GM18868 (cell line): ENCODE data around the gene APBA2.

Source experiments
- ATAC-seq: cut with Tn5 transposase; IDR thresholded peaks from one replicate; pipeline ENCODE4 v1.9.1; 2021; ENCODE audit warnings: mild to moderate bottlenecking, moderate library complexity; ENCODE audit not compliant: unreplicated experiment

APBA2 gene

DNA sequence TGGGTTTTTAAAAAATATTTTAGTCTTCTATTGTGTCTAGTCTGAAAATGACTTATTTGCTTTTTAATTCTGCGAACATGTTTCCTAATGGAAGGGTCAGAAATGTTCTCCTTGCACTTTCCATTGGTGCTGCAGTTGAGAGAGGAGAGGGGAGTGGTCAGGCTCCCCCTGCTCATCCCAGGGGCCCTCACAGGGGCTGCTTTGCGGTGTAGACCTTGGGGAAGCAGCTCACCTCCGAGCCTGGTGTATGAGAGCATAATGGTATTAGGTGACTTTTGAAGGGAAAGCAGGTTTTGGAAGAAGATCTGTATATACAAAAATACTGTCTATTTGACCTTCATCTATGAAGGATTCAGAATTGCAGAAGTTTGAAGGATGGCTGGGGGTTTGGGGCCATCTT lies 28.3 kb downstream of the APBA2 start:
- no peak for ATAC-seq

DNA sequence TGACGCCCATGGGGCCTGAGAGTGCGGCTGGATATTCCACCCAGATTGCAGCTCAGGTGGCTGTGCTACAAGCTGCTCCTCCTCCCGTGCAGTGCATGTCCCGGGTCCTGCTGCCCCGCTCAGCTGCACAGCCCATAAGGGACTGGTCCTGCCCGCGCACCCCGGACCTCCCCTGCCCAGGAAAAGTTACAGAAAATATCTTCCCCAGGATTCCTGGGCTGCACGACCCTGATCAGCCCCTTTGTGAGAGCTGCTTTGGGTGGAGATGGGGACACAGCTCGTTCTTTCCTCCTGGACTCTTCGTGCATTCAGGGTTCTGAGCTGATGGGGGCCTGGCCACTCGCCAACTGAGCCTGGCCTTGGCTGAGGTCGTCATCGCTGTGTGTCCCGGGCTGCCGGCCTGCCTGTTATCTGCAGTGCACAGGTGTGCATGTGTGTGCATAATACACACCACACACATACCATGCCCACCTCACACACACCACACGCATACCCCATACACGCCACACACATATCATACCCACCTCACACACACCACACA lies 28.8 kb downstream of the APBA2 start:
- ATAC-seq = no peak

GRCh38 chr15:28915041-28915810 lies 29.5 kb downstream of the APBA2 start:
- no peak for ATAC-seq

DNA sequence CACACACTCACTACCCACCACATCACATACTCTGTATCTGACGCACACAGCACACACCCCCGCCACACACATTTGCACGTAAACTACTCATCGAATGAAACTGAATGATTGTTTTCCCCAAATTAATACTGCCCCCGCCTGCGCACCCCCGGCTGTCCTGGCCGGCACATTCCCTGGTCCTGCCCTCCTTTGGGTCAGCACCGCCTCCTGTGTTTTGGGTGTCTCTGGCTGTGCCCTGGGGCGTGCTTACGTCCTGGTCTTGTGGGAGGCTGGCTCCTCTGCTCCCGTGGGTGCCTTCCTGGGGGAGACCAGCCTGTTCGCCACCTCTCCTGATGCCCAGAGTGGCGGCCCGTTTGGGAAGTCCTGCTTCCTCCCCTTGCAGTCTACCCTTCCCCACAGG lies 30.2 kb downstream of the APBA2 start:
- no peak for ATAC-seq

GRCh38 chr15:28917791-28918140 lies 32.0 kb downstream of the APBA2 start:
- ATAC-seq = no peak

- ATAC-seq = no peak
Observed at GRCh38 chr15:28918141-28918983, 32.6 kb downstream of the APBA2 start.

GRCh38 chr15:28919201-28919635 lies 33.4 kb downstream of the APBA2 start:
- no peak for ATAC-seq

DNA sequence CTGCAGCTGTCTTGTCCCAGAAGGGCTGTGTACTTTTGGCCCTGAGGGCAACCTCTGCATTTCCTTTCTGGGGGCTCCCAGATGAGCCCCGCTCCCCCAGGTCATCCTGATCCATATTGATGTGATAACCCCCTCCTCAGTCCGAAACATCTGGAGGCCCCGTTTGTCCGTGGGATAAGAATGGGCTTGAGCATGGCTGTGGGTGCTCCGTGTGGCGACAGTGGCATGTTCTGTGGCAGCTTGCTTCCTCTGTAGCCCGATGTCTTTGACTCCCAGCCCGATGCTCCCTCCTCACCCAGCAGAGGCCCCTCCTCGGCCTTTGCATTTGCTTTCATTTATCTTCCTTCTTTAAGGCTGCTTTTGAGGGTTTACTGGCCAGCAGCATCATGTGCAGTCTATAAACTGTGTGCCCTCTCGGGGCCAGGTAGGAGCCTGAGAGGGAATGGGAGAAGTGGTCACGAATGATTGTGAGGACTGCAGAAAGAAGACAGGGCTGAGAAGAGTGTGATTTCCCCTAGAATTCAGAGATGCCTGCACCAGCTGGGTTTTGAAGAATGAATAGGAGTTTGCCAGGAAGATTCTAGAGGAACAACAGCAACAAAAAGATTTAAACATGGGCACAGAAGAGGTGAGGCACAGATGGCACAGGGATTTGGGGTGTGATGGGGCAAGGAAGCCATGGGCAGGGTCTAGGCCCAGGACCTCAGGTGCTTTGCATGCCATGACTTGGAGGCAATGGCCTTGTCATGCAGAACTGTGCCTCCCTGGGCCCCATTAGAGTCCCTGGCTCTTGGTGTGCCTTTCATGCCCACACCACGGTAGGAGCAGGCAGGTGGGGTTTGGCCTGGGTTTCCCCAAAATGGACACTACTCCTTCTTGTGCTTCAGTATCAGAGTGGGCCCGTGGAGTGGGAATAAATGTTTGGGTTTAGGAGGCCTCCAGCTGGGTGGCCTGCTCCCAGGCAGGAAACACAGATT lies 34.2 kb downstream of the APBA2 start:
- ATAC-seq = no peak

DNA sequence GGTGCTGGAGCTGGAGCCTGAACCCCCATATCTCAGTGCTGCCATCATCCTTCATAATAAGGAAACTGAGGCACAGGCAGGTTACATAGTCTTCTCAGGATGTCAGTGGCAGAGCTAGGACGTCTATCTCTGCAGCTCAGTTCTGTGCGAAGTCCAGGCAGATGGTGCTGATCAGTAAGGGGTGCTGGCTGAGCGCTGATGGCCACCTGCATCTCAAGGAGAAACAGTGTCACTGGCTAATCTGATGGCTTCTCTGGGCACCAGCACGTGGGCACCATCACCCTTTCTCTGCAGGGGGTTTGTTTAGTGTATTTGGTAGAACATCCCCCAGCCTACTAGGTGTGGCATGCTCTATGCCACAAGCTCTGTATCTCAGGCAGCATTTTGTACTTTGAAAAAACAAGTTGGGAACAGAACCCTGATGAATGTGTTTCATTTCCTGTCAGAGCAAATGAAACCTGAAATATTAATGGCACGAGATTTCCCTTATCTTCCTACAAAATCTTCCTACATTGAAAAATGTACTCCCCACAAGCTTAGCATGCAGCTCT lies 35.1 kb downstream of the APBA2 start:
- no peak for ATAC-seq

DNA sequence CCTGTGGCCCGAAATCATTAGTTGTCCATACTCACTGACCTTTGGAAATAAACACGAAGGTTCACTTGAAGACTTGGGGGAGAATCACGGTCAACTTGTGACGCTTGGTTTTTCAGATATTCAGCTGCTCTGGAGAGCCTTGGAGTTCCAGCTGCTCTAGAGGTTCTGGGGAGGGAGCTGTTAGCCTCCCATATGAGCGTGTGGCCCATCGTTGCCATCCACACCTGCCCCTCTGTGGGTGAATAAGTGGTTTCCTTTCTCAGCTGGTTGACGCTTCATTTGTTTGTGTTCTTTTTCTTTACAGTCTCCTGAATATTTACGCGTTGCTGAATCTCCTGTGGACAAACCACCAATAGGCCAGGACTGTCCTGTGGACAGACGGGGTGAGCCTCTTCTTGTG lies 35.6 kb downstream of the APBA2 start:
- ATAC-seq = no peak

DNA sequence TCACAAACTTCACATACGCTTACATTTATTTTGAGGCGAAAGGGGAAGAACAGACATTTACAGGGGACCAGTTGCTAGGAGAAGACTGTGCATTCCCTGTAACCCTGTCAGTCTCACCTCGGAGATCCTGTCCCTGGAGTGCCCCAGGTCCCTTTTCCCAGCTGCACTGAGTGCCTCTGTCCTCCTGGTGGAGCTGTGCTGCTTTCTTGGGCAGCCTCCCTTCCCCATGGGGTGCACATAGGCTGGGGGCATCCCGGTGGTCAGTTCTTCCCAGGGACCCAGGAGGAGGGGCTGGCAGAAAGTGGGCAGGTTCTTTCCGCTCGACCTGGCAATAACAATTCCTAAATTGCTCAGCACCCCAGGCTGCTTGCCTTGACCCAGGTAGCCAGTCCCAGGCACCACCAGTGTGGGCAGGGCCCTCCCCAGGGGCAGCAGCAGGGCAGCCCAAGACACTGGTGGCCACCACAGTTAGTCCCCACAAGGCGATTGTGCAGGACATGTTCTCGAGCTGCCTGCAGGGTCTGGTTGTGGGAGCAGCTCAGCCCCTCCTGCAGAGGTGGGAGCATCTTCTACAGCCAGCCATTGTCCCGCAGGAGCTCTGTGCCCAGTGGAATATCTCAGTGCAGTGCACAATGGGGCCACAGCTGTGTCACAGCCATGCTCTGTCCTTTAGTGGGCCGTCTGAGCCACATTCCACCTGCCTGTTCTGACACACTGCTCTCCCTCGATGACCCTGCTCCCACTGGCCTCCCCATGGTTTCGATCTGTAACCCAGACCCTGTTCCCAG lies 36.3 kb downstream of the APBA2 start:
- ATAC-seq = no peak

- no peak for ATAC-seq
Observed at GRCh38 chr15:28922707-28923012, 36.9 kb downstream of the APBA2 start.

DNA sequence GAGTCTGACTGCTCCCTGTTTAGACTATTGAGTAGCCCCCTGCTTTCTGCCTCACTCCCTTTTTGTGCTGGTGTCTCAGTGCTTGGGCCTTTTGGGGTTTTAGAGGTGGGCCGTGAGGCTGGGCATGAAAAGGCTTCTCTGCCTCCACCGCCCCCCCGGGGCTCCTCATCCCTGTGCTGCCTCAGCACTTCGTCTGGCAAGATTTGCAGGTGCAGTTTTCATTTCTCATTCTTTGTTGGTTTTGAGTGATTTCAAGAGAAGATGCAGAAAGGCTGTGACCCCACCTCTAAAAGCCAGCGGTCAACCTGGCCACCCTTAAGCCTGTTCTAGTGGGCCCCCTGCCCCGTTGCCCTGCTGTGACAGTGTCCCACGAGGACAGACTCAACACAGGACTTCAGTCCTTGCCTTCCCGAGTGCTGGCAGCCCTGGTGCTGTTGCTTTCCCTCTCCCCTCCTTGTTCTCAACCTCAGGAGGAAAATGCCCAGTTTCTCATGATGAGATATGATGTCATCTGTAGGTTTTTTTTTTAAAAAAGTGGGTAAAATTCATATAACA lies 38.0 kb downstream of the APBA2 start:
- no peak for ATAC-seq

GRCh38 chr15:28927043-28927442 lies 41.3 kb downstream of the APBA2 start:
- no peak for ATAC-seq

DNA sequence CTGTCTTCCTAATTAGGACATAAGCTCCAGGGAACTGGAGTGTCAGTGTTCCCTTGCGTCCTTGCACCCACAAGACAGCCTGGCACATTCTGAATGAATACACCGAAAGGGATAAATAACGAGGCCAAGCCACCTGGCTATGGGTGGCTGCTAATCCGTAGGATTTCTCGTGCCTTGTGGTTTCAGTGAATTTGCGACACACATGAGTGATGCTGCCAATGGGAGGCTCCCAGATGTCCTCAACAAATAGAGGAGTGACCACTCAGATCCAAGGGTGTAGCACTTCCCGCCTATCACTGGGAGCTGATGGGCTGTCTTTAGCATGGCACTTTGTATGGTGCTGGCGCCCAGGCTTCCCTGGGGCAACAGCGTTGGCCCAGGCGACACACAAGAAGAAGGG lies 43.4 kb downstream of the APBA2 start:
- no peak for ATAC-seq

GRCh38 chr15:28930011-28930410 lies 44.2 kb downstream of the APBA2 start:
- no peak for ATAC-seq

DNA sequence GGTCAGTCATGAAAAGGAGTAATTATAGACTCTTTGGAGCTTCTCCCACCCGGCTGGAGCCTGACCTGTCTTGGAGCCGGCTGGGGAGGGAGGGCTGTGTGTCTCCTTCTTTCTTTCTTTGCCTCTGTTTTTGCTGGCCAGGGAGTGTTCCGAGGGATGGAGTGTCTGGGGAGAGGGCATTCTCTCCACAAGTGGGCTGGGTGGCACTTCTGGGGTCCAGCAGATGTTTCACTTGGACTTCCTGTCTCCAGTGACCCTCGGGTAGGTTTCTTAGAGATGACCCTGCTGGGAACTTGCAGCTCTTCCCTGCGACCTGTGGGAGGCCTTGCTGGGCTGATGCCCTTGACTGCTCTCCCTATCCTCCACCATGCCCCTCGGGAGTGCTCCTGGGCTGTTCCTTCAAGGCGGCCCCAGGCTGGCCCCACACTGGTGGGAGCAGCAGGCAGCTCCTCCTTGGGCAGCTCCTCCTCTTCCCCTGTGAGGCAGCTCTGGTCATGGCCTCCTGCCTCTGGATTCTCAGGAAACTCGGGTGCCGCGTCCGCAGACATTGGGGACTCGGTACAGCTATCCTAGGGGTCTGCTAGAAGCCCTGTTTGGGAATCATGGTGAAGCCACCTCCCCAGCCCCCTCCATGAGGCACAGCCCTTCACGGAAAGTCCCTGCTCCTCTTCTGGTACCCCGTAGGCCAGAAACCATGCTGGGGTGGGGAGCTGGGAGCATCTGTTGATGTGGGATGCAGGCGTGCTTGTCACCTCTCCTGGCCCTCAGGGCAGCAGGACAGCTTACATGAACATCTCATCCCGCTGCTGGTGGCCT lies 44.9 kb downstream of the APBA2 start:
- no peak for ATAC-seq

GRCh38 chr15:28931828-28932227 lies 46.1 kb downstream of the APBA2 start:
- ATAC-seq = no peak

DNA sequence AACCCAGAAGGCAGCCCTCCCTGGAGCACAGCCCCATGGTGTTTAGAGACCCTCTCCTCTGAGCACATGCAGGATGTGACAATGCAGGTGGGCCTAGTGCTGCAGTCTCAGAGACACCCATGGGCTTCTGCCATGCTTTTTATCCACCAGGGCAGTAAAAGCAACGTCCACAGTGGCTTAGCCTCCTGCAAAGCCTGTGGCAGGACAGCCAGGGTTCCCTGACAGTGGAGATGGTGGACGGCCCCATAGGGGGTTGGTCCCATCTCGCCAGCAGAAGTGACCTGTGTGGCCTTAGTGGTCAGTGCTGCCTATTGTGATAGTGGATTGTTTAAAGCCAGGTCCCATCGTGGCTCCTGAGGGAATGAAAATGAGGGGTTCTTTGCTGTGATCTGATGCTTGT lies 46.6 kb downstream of the APBA2 start:
- ATAC-seq = no peak
